Measurements from ENCODE around the gene CCDC134. TPM values are rescaled to one million over a fixed set of nuclear protein-coding genes. Genes with fewer than 3 reads are reported as not detected.

CCDC134 gene
- total and polyA plus RNA-seq, 2 donors (not counting 1 experiment from before 2014, with no cell fraction given), result 3.0 to 13.7 TPM

GRCh38 chr22:41813726-41814410, 13.4 kb downstream of the CCDC134 start:
- Histone ChIP-seq H3K79me2 (ENCODE audit: control insufficient read depth, insufficient read depth, low read length) (no peaks in the 10 kb centered on the region), H3K9ac (ENCODE audit: insufficient read depth, low read length) (no peak overlapping the region), H3K4me1 (ENCODE audit: control insufficient read depth, extremely low read depth, insufficient read depth, low read length) (no peaks in the 10 kb centered on the region), H3K36me3 (ENCODE audit: control insufficient read depth, insufficient read depth, low read length) (peaks cover 2% of the 10 kb centered on the region), H4K20me1 (ENCODE audit: control insufficient read depth, extremely low read depth, insufficient read depth, low read length) (no peaks in the 10 kb centered on the region), H3K27me3 (ENCODE audit: control insufficient read depth, insufficient read depth, low read length) (no peaks in the 10 kb centered on the region), H3K9me3 (ENCODE audit: control insufficient read depth, insufficient read depth, low read depth, low read length) (no peaks in the 10 kb centered on the region), H3K27ac (ENCODE audit: insufficient read depth, low read length) (no peak overlapping the region), H3K4me3 (replicated peaks in 1 of 4; ENCODE audit: control extremely low read depth in 1 of 4, insufficient read depth in 1 of 4, low read depth in 3 of 4, low read length in 4 of 4) (no peak overlapping the region), H3K4me2 (ENCODE audit: extremely low read depth, insufficient read depth, low read length) (no peak overlapping the region), H2AFZ (ENCODE audit: low read length) (no peak overlapping the region)
- DNase-seq (ENCODE audit: low read depth in 2 of 2), result no peak
- TF ChIP-seq EZH2 (IDR thresholded peaks at IDR 0.05; ENCODE audit: low read length, missing control alignments), result no peak
- no peak for TF ChIP-seq CTCF (conservative IDR thresholded peaks at IDR 0.05 in 1 of 2, IDR thresholded peaks at IDR 0.05 in 1 of 2; ENCODE audit: low read depth in 1 of 2, low read length in 2 of 2)

- no peaks in the 10 kb centered on the region for H3K9me3 ChIP-seq (ENCODE audit: control insufficient read depth, insufficient read depth, low read depth, low read length)
- H2AFZ ChIP-seq (ENCODE audit: low read length), result no peak overlapping the region
- no peak overlapping the region for H3K9ac ChIP-seq (ENCODE audit: insufficient read depth, low read length)
- no peak for DNase-seq (ENCODE audit: low read depth in 2 of 2)
- H3K36me3 ChIP-seq (ENCODE audit: control insufficient read depth, insufficient read depth, low read length), result peaks cover 2% of the 10 kb centered on the region
- no peaks in the 10 kb centered on the region for H3K79me2 ChIP-seq (ENCODE audit: control insufficient read depth, insufficient read depth, low read length)
- no peak overlapping the region for H3K27ac ChIP-seq (ENCODE audit: insufficient read depth, low read length)
- no peak for TF ChIP-seq EZH2 (IDR thresholded peaks at IDR 0.05; ENCODE audit: low read length, missing control alignments)
- no peak for TF ChIP-seq CTCF (conservative IDR thresholded peaks at IDR 0.05 in 1 of 2, IDR thresholded peaks at IDR 0.05 in 1 of 2; ENCODE audit: low read depth in 1 of 2, low read length in 2 of 2)
- H3K4me1 ChIP-seq (ENCODE audit: control insufficient read depth, extremely low read depth, insufficient read depth, low read length), result no peaks in the 10 kb centered on the region
- H3K27me3 ChIP-seq (ENCODE audit: control insufficient read depth, insufficient read depth, low read length), result no peaks in the 10 kb centered on the region
- no peak overlapping the region for H3K4me3 ChIP-seq (replicated peaks in 1 of 4; ENCODE audit: control extremely low read depth in 1 of 4, insufficient read depth in 1 of 4, low read depth in 3 of 4, low read length in 4 of 4)
- H4K20me1 ChIP-seq (ENCODE audit: control insufficient read depth, extremely low read depth, insufficient read depth, low read length), result no peaks in the 10 kb centered on the region
- no peak overlapping the region for H3K4me2 ChIP-seq (ENCODE audit: extremely low read depth, insufficient read depth, low read length)
These were observed 15.2 kb downstream of the CCDC134 start for GRCh38 chr22:41815716-41816115.

GRCh38 chr22:41816241-41816640, 15.8 kb downstream of the CCDC134 start:
- H3K4me2 ChIP-seq (ENCODE audit: extremely low read depth, insufficient read depth, low read length), result no peak overlapping the region

More at GRCh38 chr22:41816241-41816640, 15.8 kb downstream of the CCDC134 start:
- Histone ChIP-seq H3K4me1 (ENCODE audit: control insufficient read depth, extremely low read depth, insufficient read depth, low read length) (no peaks in the 10 kb centered on the region), H3K79me2 (ENCODE audit: control insufficient read depth, insufficient read depth, low read length) (no peaks in the 10 kb centered on the region), H3K36me3 (ENCODE audit: control insufficient read depth, insufficient read depth, low read length) (peaks cover 2% of the 10 kb centered on the region), H4K20me1 (ENCODE audit: control insufficient read depth, extremely low read depth, insufficient read depth, low read length) (no peaks in the 10 kb centered on the region), H3K9me3 (ENCODE audit: control insufficient read depth, insufficient read depth, low read depth, low read length) (no peaks in the 10 kb centered on the region), H3K27ac (ENCODE audit: insufficient read depth, low read length) (no peak overlapping the region), H3K27me3 (ENCODE audit: control insufficient read depth, insufficient read depth, low read length) (no peaks in the 10 kb centered on the region), H3K9ac (ENCODE audit: insufficient read depth, low read length) (no peak overlapping the region), H3K4me3 (replicated peaks in 1 of 4; ENCODE audit: control extremely low read depth in 1 of 4, insufficient read depth in 1 of 4, low read depth in 3 of 4, low read length in 4 of 4) (no peak overlapping the region), H2AFZ (ENCODE audit: low read length) (no peak overlapping the region)
- TF ChIP-seq EZH2 (IDR thresholded peaks at IDR 0.05; ENCODE audit: low read length, missing control alignments), result no peak
- no peak for TF ChIP-seq CTCF (conservative IDR thresholded peaks at IDR 0.05 in 1 of 2, IDR thresholded peaks at IDR 0.05 in 1 of 2; ENCODE audit: low read depth in 1 of 2, low read length in 2 of 2)
- no peak for DNase-seq (ENCODE audit: low read depth in 2 of 2)
